Progenitor cell of endocrine pancreas (in vitro differentiated cells): ENCODE measurements around the gene MRPS5. TPM values are rescaled to one million over a fixed set of nuclear protein-coding genes. Genes with fewer than 3 reads are reported as not detected.
"Not testable (repeated sequence)": the region's sequence is repeated elsewhere in the genome, so short reads cannot be mapped to it uniquely, and the experiment has no call there.

Experiments used
- DNase-seq: peaks from one replicate; pipeline ENCODE4 v3.0.0; 2021; ENCODE audit warnings: low spot score; ENCODE audit not compliant: unreplicated experiment
- H3K27ac Mint-ChIP-seq: 2 replicates; pipeline ENCODE4 v1.8.0; 2021; ENCODE audit warnings: mild to moderate bottlenecking, moderate library complexity, mixed read lengths
- H3K27me3 Mint-ChIP-seq: 2 replicates; pipeline ENCODE4 v1.8.0; 2021; ENCODE audit warnings: mixed read lengths
- H3K36me3 Mint-ChIP-seq: 2 replicates; pipeline ENCODE4 v1.8.0; 2022; ENCODE audit warnings: mixed read lengths; ENCODE audit not compliant: insufficient read depth
- H3K4me1 Mint-ChIP-seq: 2 replicates; pipeline ENCODE4 v1.8.0; 2021; ENCODE audit warnings: low read depth, mixed read lengths
- H3K4me3 Mint-ChIP-seq: 2 replicates; pipeline ENCODE4 v1.8.0; 2021; ENCODE audit warnings: low read depth, mild to moderate bottlenecking, moderate library complexity, mixed read lengths
- H3K9me3 Mint-ChIP-seq: 2 replicates; pipeline ENCODE4 v1.8.0; 2021; ENCODE audit warnings: low read depth, mixed read lengths
- CTCF ChIP-seq: fragments of 200-600 bp; sonication (generic); IDR thresholded peaks from one replicate; pipeline ENCODE4 v1.5.0; 2021; ENCODE audit warnings: antibody characterized with exemption, mild to moderate bottlenecking; ENCODE audit not compliant: unreplicated experiment
- total RNA-seq: library from RNA; stranded (reverse); gene quantifications from 2 replicates; pipeline ENCODE4 v1.2.1, GENCODE V29; 2021

The MRPS5 gene
- total RNA-seq, 1 donor from 2014 or later, result 62.5 TPM

GRCh38 chr2:95110395-95110794 lies 11.2 kb downstream of the MRPS5 start:
- no peak for TF ChIP-seq CTCF
- no peak overlapping the region for H3K4me3 Mint-ChIP-seq
- H3K27ac Mint-ChIP-seq, result no peak overlapping the region
- H3K4me1 Mint-ChIP-seq, result peaks cover under 1% of the 10 kb centered on the region
- H3K9me3 Mint-ChIP-seq, result no peaks in the 10 kb centered on the region
- peaks cover 26% of the 10 kb centered on the region for H3K36me3 Mint-ChIP-seq
- no peak for DNase-seq
- no peaks in the 10 kb centered on the region for H3K27me3 Mint-ChIP-seq

- no peak overlapping the region for H3K4me3 Mint-ChIP-seq
- DNase-seq, result no peak
- no peak overlapping the region for H3K27ac Mint-ChIP-seq
- H3K4me1 Mint-ChIP-seq, result no peaks in the 10 kb centered on the region
- H3K27me3 Mint-ChIP-seq, result no peaks in the 10 kb centered on the region
- no peaks in the 10 kb centered on the region for H3K9me3 Mint-ChIP-seq
- H3K36me3 Mint-ChIP-seq, result peaks cover 26% of the 10 kb centered on the region
- no peak for TF ChIP-seq CTCF
These were observed 12.3 kb downstream of the MRPS5 start for GRCh38 chr2:95109260-95109659.

- H3K27ac Mint-ChIP-seq, result no peak overlapping the region
- TF ChIP-seq CTCF, result no peak
- no peak overlapping the region for H3K4me3 Mint-ChIP-seq
- no peak for DNase-seq
- no peaks in the 10 kb centered on the region for H3K27me3 Mint-ChIP-seq
- no peaks in the 10 kb centered on the region for H3K4me1 Mint-ChIP-seq
- no peaks in the 10 kb centered on the region for H3K9me3 Mint-ChIP-seq
- peaks cover 29% of the 10 kb centered on the region for H3K36me3 Mint-ChIP-seq
These were observed 15.5 kb downstream of the MRPS5 start for GRCh38 chr2:95106081-95106480.

- Mint-ChIP-seq H3K9me3 (no peaks in the 10 kb centered on the region), H3K4me1 (no peaks in the 10 kb centered on the region), H3K27ac (no peak overlapping the region), H3K4me3 (no peak overlapping the region), H3K36me3 (peaks cover 37% of the 10 kb centered on the region), H3K27me3 (no peaks in the 10 kb centered on the region)
- no peak for DNase-seq
- no peak for TF ChIP-seq CTCF
These were observed 17.0 kb downstream of the MRPS5 start for GRCh38 chr2:95104606-95105005.

- H3K36me3 Mint-ChIP-seq, result peaks cover 51% of the 10 kb centered on the region
- H3K27ac Mint-ChIP-seq, result no peak overlapping the region
- H3K4me3 Mint-ChIP-seq, result no peak overlapping the region
- no peak for TF ChIP-seq CTCF
- no peaks in the 10 kb centered on the region for H3K27me3 Mint-ChIP-seq
- peaks cover 8% of the 10 kb centered on the region for H3K4me1 Mint-ChIP-seq
- no peak for DNase-seq
- H3K9me3 Mint-ChIP-seq, result no peaks in the 10 kb centered on the region
These were observed 21.7 kb downstream of the MRPS5 start for GRCh38 chr2:95099910-95100309.

GRCh38 chr2:95098273-95098672 lies 23.3 kb downstream of the MRPS5 start:
- H3K36me3 Mint-ChIP-seq, result peaks cover 61% of the 10 kb centered on the region
- H3K27ac Mint-ChIP-seq, H3K4me3 Mint-ChIP-seq, DNase-seq, H3K27me3 Mint-ChIP-seq, H3K4me1 Mint-ChIP-seq, H3K9me3 Mint-ChIP-seq: not testable (repeated sequence)
